Epithelial cell of proximal tubule (primary cell): ENCODE results near the gene PLXNC1. TPM values are rescaled to one million over a fixed set of nuclear protein-coding genes. Genes with fewer than 3 reads are reported as not detected.

ENCODE experiments used
- DNase-seq: peaks from one replicate; pipeline ENCODE4 v3.0.0-alpha.2; 2011; ENCODE audit warnings: low read depth
- H3K4me3 ChIP-seq: 2 replicates; pipeline ENCODE4 v1.5.1; 2011; ENCODE audit warnings: low read depth, mild to moderate bottlenecking, low read length
- CTCF ChIP-seq: conservative IDR thresholded peaks from 2 replicates; pipeline ENCODE4 v1.5.1; 2012; ENCODE audit warnings: low read depth, mild to moderate bottlenecking, low read length
- total RNA-seq: library from RNA; depleted of rRNA; stranded (reverse); fragments of >200 nt; gene quantifications from 2 replicates; pipeline ENCODE4 v1.2.3, GENCODE V29; 2015

The PLXNC1 gene
- total RNA-seq, 1 donor from 2014 or later, result 0.06 TPM

- DNase-seq, result no peak
- no peak overlapping the region for H3K4me3 ChIP-seq
- TF ChIP-seq CTCF, result no peak
Observed at GRCh38 chr12:94167756-94168416, 19.5 kb downstream of the PLXNC1 start.

GRCh38 chr12:94169495-94169894, 21.1 kb downstream of the PLXNC1 start:
- H3K4me3 ChIP-seq, result no peak overlapping the region
- TF ChIP-seq CTCF, result no peak
- no peak for DNase-seq

- DNase-seq, result no peak
- no peak overlapping the region for H3K4me3 ChIP-seq
- TF ChIP-seq CTCF, result no peak
Observed at GRCh38 chr12:94169966-94170689, 21.8 kb downstream of the PLXNC1 start.

DNA sequence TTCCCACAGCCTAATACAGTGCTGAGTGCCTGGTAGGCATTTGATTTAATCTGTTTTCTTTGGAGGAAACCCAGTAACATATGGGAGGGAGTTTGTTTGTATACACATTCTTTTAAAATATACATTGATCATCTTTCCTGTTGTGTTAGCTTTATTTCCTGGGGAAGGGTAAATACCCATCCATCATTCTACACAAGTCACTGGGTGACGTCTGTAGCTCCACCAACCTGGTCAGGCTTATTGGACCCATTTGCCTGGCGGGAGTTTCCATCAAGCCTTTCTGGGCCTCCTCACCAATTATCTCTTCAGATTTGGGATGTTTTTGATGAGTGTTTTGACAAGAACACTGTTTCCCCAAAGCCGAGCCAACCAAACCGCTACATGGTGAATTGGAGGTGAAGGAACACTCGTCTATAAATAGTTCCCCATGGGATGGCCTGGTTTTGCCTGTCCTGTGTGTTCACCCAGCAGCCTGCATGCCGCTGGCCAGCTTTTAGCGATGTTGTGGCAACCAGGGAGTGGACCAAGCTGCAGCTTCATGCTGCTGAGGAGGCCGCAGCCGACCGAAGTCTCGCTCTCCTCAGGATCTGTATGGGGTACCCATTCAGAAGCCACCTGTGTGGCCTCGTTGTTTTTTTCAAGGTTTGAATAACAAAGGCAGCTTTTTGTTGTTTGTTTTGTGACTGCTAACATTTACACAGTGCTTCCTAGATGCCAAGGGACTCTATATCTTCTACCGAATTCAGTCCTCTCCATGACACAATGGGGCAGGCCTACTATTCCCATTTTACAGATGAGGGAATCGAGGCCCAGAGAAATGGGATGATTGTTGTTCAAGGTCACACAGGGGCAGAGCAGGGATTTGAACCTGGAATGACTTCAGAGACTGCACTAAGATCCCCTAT, 22.6 kb downstream of the PLXNC1 start:
- H3K4me3 ChIP-seq, result no peak overlapping the region
- DNase-seq, result no peak
- no peak for TF ChIP-seq CTCF

- no peak for DNase-seq
- no peak for TF ChIP-seq CTCF
- H3K4me3 ChIP-seq, result no peak overlapping the region
Observed at GRCh38 chr12:94171595-94171930, 23.2 kb downstream of the PLXNC1 start.

DNA sequence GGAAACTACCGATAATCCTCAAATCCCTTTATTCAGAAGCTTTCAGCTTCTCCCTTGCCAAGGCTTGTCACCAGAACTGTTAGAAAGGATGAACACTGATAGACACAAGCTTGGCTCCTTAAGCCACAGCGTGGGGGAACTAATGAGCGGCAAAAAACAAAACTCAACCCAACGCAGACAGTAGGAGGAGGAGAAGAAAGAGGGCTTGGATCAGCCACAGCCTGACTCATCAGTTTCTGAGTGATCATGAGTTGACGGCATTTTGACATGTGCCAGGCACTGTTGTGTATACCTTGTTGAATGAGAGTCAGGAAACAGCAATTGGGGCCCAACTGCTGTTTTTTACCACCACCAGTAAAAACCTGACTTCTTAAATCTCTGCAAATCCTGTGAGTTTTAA, 23.7 kb downstream of the PLXNC1 start:
- no peak overlapping the region for H3K4me3 ChIP-seq
- TF ChIP-seq CTCF, result no peak
- no peak for DNase-seq
